DMS53 treated with DMSO at 0.1 percent for 48 hours (cell line): Measurements from ENCODE around the gene BABAM1.
A peak's percentile ranks its signal among the peaks of the same experiment; 100 is the strongest.

Experiments used
- DNase-seq: peaks from one replicate; lab custom pipeline; 2025; ENCODE audit not compliant: unreplicated experiment; lab: John Stamatoyannopoulos, UW

BABAM1 gene

GRCh38 chr19:17321655-17322489, 54.6 kb downstream of the BABAM1 start:
- no peak for DNase-seq

DNA sequence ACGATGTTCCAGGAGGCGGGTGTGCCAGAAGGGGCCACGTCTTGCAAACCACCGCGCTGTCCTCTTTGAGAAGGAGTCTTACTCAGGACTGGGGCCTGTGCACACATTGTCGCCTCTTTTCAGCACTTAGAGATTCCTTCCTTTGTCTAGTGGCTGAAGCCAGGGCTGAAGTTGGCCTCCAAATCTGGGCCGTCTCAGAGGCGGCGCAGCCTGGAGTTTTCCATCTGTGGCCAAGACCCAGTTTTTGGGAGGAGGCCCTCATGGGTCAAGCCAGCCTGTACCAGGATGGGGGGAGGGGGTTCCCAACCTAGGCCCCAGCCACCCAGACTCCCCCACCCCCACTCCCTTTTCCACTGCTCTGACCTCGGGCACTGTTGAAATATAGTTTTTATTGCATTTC, 55.6 kb downstream of the BABAM1 start:
- DNase-seq = no peak

GRCh38 chr19:17323300-17323963, 56.2 kb downstream of the BABAM1 start:
- no peak for DNase-seq

- DNase-seq = no peak
Observed at GRCh38 chr19:17323964-17324332, 56.7 kb downstream of the BABAM1 start.

DNA sequence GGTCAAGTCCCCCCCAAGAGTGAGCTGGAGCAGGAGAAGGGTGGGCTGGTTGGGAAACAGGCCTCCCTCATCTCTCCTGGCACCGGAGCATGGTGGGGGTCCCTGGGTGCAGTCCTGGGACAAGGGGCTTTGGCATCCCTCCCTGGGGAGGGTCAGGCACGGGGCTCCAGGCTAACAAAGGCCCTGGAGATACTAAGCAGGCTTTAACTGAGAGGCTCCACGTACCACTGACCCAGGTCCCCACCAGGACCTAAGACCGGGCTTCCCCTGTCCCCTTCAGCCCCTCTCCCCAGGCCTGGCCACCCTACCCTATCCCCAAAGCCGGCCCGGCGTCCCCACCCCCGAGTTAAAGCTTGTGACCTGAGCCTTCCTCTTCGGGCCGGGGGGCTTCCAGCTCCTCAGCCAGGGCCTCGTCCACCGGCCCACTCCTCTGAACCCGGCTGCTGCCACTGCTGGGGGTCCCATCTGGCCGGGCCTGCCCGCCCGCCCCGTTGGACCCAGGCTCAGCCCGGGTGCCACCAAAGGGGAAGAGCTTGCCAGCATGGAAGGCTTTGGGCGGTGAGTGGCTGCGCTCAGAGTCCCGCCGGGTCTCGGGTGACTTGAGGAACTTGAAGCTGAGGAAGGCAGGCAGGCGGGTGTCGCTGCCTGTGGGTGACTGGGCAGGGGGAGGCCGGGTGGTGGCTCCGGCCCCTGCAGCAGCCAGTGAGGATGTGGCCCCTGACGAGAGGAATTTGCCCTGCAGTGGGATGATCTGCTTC, 57.3 kb downstream of the BABAM1 start:
- no peak for DNase-seq

DNA sequence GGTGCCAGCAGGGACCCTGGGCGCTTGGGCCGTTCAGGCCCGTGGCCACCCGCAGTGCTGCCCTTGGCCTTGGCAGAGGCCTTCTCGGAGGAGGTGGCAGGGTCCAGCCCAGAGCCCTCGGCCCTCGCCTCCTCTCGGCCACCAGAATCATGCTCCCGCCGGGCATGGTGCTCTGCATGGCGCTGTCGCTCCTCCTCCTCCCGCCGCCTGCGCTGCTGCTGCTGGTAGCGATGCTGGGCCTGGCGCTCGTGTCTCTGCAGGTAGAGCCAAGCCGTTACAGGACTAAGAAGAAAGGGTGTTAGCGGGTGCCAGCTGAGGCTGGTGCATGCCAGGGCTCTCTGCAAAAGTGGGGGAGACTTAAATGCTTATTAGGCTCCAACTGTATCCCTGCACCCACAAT, 57.9 kb downstream of the BABAM1 start:
- DNase-seq = no peak

GRCh38 chr19:17325881-17326594, 58.8 kb downstream of the BABAM1 start:
- no peak for DNase-seq

- DNase-seq = no peak
Observed at GRCh38 chr19:17326595-17326966, 59.3 kb downstream of the BABAM1 start.

DNA sequence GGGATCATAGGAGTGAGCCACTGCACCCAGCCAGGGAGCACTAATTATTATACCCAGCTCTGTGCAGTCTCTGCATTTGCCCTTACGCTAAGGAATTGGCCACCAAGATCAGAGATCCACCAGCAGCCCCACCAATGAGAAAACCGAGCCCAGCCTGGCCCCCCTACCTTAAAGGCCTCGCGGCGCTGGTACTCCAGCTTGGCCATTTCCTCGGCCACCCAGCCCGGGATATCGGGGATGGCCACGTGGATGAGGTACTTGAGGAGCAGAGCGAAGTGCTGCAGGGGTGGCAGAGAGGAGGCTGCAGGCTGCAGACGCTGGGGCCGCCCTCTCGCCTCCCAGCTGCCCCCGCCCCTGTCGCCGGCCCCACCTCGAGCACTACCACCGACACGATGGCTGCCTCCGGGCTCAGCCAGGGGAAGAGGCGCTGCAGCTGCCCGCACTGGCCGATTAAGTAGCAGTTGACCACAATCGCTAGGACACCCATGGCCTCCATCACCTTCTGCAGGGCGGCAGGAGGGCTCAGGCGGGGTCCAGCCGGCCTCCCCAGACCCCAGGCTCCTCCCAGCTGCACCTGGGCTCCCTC, 59.9 kb downstream of the BABAM1 start:
- DNase-seq = no peak

GRCh38 chr19:17327654-17328516, 60.6 kb downstream of the BABAM1 start:
- DNase-seq = peak; percentile 93
